Epithelial cell of proximal tubule (primary cell): ENCODE results near the gene KCNQ1. TPM values are rescaled to one million over a fixed set of nuclear protein-coding genes. Genes with fewer than 3 reads are reported as not detected.

ENCODE experiments used
- DNase-seq: peaks from one replicate; pipeline ENCODE4 v3.0.0-alpha.2; 2011; ENCODE audit warnings: low read depth
- H3K4me3 ChIP-seq: 2 replicates; pipeline ENCODE4 v1.5.1; 2011; ENCODE audit warnings: low read depth, mild to moderate bottlenecking, low read length
- CTCF ChIP-seq: conservative IDR thresholded peaks from 2 replicates; pipeline ENCODE4 v1.5.1; 2012; ENCODE audit warnings: low read depth, mild to moderate bottlenecking, low read length
- total RNA-seq: library from RNA; depleted of rRNA; stranded (reverse); fragments of >200 nt; gene quantifications from 2 replicates; pipeline ENCODE4 v1.2.3, GENCODE V29; 2015

The KCNQ1 gene
- total RNA-seq, 1 donor from 2014 or later = 0.46 TPM

- no peak for DNase-seq
- no peak for TF ChIP-seq CTCF
- H3K4me3 ChIP-seq = no peak overlapping the region
Observed at GRCh38 chr11:2797741-2798361, 353.0 kb downstream of the KCNQ1 start.

GRCh38 chr11:2798951-2799761 is 354.3 kb downstream of the KCNQ1 start:
- no peak for DNase-seq
- H3K4me3 ChIP-seq = no peak overlapping the region
- no peak for TF ChIP-seq CTCF

GRCh38 chr11:2799881-2800654 is 355.3 kb downstream of the KCNQ1 start:
- TF ChIP-seq CTCF = no peak
- no peak for DNase-seq
- H3K4me3 ChIP-seq = no peak overlapping the region

GRCh38 chr11:2800655-2801531 is 356.1 kb downstream of the KCNQ1 start:
- DNase-seq = no peak
- TF ChIP-seq CTCF = no peak
- no peak overlapping the region for H3K4me3 ChIP-seq

- DNase-seq = no peak
- no peak overlapping the region for H3K4me3 ChIP-seq
- TF ChIP-seq CTCF = no peak
Observed at GRCh38 chr11:2801711-2802388, 357.0 kb downstream of the KCNQ1 start.
